Right lobe of liver (tissue), 6 donors: Measurements from ENCODE around the gene TFR2. TPM values are rescaled to one million over a fixed set of nuclear protein-coding genes. Genes with fewer than 3 reads are reported as not detected.

ENCODE experiments used
- ATAC-seq, 4 donors: fragments of 200-7000 bp; cut with Tn5 transposase; one replicate each; pipeline ENCODE4 v1.9.1; 2020; ENCODE audit warnings: mild to moderate bottlenecking in 4 of 4, moderate library complexity in 4 of 4
- DNase-seq, 3 donors: peaks; one replicate each; pipeline ENCODE4 v3.0.0-alpha.2; 2020
- H3K27ac ChIP-seq, 3 donors: fragments of 200-600 bp; one replicate each; pipeline ENCODE4 v1.8.0; 2022
- H3K27me3 ChIP-seq, 2 donors: fragments of 200-600 bp; one replicate each; pipeline ENCODE4 v1.8.0; 2022
- H3K36me3 ChIP-seq, 4 donors: fragments of 200-600 bp; sonication (generic) in 1 of 4; one replicate each; pipeline versions ENCODE4 v1.5.1 to v1.8.0; 2017 to 2022; ENCODE audit warnings: control low read depth in 1 of 4
- H3K4me1 ChIP-seq, 4 donors: fragments of 200-600 bp; sonication (generic) in 1 of 4; one replicate each; pipeline versions ENCODE4 v1.5.1 to v1.8.0; 2017 to 2022; ENCODE audit warnings: control low read depth in 1 of 4
- H3K4me3 ChIP-seq, 3 donors: fragments of 200-600 bp; one replicate each; pipeline ENCODE4 v1.8.0; 2022
- H3K9me3 ChIP-seq, 4 donors: fragments of 200-600 bp; sonication (generic) in 1 of 4; one replicate each; pipeline versions ENCODE4 v1.5.1 to v1.8.0; 2017 to 2022; ENCODE audit warnings: control low read depth in 1 of 4
- POLR2A ChIP-seq: fragments of 450-650 bp; IDR thresholded peaks from one replicate; pipeline ENCODE4 v1.6.1; 2017; ENCODE audit warnings: antibody characterized with exemption, mild to moderate bottlenecking
- WGBS: methylation state at CpG from one replicate; pipeline ENCODE4 v1.1.6; 2018; ENCODE audit warnings: low coverage, low lambda C conversion rate; ENCODE audit not compliant: insufficient coverage; ENCODE audit errors: missing lambda C conversion rate; 5-methylcytosine and 5-hydroxymethylcytosine counted together
- intact Hi-C, 2 donors: fragments of 100-400 bp; cut with DNase I; formaldehyde crosslinking; loops; one replicate each; pipeline versions ENCODE4 v1.11.2 to v1.14.1; 2022
- total RNA-seq, 6 experiments: library from RNA; depleted of rRNA in 2 of 6; stranded (reverse); fragments of >200 nt in 2 of 6; fragmentation: NEBNext Ultra II Directional in 3 of 6; extraction: Animal tissue kit (Norgen Biotek cat#: 25700) in 3 of 6; gene quantifications; one replicate each; pipeline versions ENCODE4 v1.1.0 to v1.2.4, GENCODE V29; 2016 to 2023
- TF ChIP-seq, protein P1 (sequence below), 4 donors: fragments of 200-600 bp in 3 of 4; fragments of 450-650 bp in 1 of 4; IDR thresholded peaks; one replicate each; pipeline versions ENCODE4 v1.5.1 to v1.8.0; 2016 to 2022; ENCODE audit warnings: antibody characterized with exemption in 4 of 4, mild to moderate bottlenecking in 2 of 4
- donor health status: DM: no; HTN: yes; CAD: no.
- donor health status: DM: no; HTN: no; CAD: no.
- donor health status: DM: no; HTN: no; CAD: no.
- donor health status: DM: no; HTN: yes; CAD: no.
- donor health status: DM: no; HTN: yes; CAD: no.

Gene TFR2
- total RNA-seq, 6 experiments from 2014 or later: 413 to 669 (median 501) TPM

DNA sequence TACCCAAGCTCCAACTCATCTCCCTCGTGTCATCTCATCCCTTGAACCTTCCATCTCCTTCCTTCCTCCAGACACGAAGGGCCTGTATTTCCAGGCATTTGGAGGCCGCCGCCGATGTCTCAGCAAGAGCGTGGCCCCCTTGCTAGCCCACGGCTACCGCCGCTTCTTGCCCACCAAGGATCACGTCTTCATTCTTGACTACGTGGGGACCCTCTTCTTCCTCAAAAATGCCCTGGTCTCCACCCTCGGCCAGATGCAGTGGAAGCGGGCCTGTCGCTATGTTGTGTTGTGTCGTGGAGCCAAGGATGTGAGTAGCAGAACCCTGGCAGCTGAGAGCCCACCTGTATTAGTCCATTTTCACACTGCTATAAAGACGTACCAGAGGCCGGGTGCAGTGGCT, 49.8 kb downstream of the TFR2 start:
- Histone ChIP-seq H3K27me3 (no peaks in the 10 kb centered on the region), H3K9me3 (no peaks in the 10 kb centered on the region), H3K4me3 (no peak overlapping the region), H3K36me3 (no peaks in the 10 kb centered on the region), H3K27ac (no peak overlapping the region), H3K4me1 (peaks cover 0 to 5% (median 0%) of the 10 kb centered on the region in 4 donors)
- 93% methylated on average over 12 of the region's 17 CpGs for WGBS
- intact Hi-C loops: no loop called here
- no peak for DNase-seq
- no peak for ATAC-seq
- TF ChIP-seq, protein P1, sequence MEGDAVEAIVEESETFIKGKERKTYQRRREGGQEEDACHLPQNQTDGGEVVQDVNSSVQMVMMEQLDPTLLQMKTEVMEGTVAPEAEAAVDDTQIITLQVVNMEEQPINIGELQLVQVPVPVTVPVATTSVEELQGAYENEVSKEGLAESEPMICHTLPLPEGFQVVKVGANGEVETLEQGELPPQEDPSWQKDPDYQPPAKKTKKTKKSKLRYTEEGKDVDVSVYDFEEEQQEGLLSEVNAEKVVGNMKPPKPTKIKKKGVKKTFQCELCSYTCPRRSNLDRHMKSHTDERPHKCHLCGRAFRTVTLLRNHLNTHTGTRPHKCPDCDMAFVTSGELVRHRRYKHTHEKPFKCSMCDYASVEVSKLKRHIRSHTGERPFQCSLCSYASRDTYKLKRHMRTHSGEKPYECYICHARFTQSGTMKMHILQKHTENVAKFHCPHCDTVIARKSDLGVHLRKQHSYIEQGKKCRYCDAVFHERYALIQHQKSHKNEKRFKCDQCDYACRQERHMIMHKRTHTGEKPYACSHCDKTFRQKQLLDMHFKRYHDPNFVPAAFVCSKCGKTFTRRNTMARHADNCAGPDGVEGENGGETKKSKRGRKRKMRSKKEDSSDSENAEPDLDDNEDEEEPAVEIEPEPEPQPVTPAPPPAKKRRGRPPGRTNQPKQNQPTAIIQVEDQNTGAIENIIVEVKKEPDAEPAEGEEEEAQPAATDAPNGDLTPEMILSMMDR (IDR thresholded peaks at IDR 0.05): no peak
- no peak for TF ChIP-seq POLR2A

- TF ChIP-seq, protein P1 (IDR thresholded peaks at IDR 0.05): no peak
- no peak for TF ChIP-seq POLR2A
- 36% methylated on average over 12 of the region's 20 CpGs for WGBS
- H3K4me3 ChIP-seq: no peak overlapping the region
- peaks cover 0 to 5% (median 0%) of the 10 kb centered on the region in 4 donors for H3K4me1 ChIP-seq
- intact Hi-C loops: no loop called here
- H3K36me3 ChIP-seq: no peaks in the 10 kb centered on the region
- DNase-seq (no peak), ATAC-seq (no peak)
- H3K9me3 ChIP-seq: no peaks in the 10 kb centered on the region
- no peaks in the 10 kb centered on the region for H3K27me3 ChIP-seq
- no peak overlapping the region for H3K27ac ChIP-seq
These were observed 51.1 kb downstream of the TFR2 start for GRCh38 chr7:100590077-100590737.

GRCh38 chr7:100589341-100589947, 51.9 kb downstream of the TFR2 start:
- no peaks in the 10 kb centered on the region for H3K9me3 ChIP-seq
- no peaks in the 10 kb centered on the region for H3K36me3 ChIP-seq
- no peak overlapping the region for H3K4me3 ChIP-seq
- no peaks in the 10 kb centered on the region for H3K27me3 ChIP-seq
- peaks cover 0 to 7% (median 3%) of the 10 kb centered on the region in 4 donors for H3K4me1 ChIP-seq
- no peak overlapping the region for H3K27ac ChIP-seq
- TF ChIP-seq POLR2A: no peak
- DNase-seq (no peak), ATAC-seq (no peak)
- WGBS: 41% methylated on average over 7 of the region's 7 CpGs
- intact Hi-C loops: loop anchor here in 1 of 2 donors (10.0 kb wide), 1 partner anchor 85 kb away; the partner anchor contains the start of gene GNB2

- intact Hi-C loops: loop anchor here in 1 of 2 donors (10.0 kb wide), 1 partner anchor 86 kb away; the partner anchor contains the start of gene GNB2
- 100% methylated on average over 1 of the region's 1 CpG for WGBS
These were observed 52.9 kb downstream of the TFR2 start for GRCh38 chr7:100588438-100588837.

More at GRCh38 chr7:100588438-100588837, 52.9 kb downstream of the TFR2 start:
- Histone ChIP-seq H3K27me3 (no peaks in the 10 kb centered on the region), H3K9me3 (no peaks in the 10 kb centered on the region), H3K36me3 (no peaks in the 10 kb centered on the region), H3K4me3 (no peak overlapping the region), H3K27ac (no peak overlapping the region), H3K4me1 (peaks cover 0 to 12% (median 3%) of the 10 kb centered on the region in 4 donors)
- ATAC-seq: no peak
- TF ChIP-seq POLR2A: no peak
- TF ChIP-seq, protein P1 (IDR thresholded peaks at IDR 0.05): peak; percentile 20 to 44 (median 32)
- DNase-seq: no peak
